Measurements from ENCODE around the gene PRKAG2. TPM values are rescaled to one million over a fixed set of nuclear protein-coding genes. Genes with fewer than 3 reads are reported as not detected.

PRKAG2 gene
- polyA plus RNA-seq, 3 donors, result 29.2 to 59.8 (median 30.9) TPM

GRCh38 chr7:151896486-151896885 lies 19.6 kb upstream of the PRKAG2 start:
- no peaks in the 10 kb centered on the region for H3K9me3 Mint-ChIP-seq
- no peak overlapping the region for H3K4me3 Mint-ChIP-seq
- H3K36me3 Mint-ChIP-seq, result no peaks in the 10 kb centered on the region
- TF ChIP-seq CTCF (IDR thresholded peaks at IDR 0.05), result no peak
- H3K27ac Mint-ChIP-seq, result no peak overlapping the region
- H3K4me1 Mint-ChIP-seq, result peaks cover 5% of the 10 kb centered on the region
- H3K4me2 ChIP-seq (replicated peaks; ENCODE audit: extremely low read depth, low read length, poor library complexity, severe bottlenecking), result no peak overlapping the region
- H3K9ac ChIP-seq (ENCODE audit: insufficient read depth, low read length, poor library complexity, severe bottlenecking), result no peak overlapping the region
- H3K4me3 ChIP-seq (replicated peaks in 1 of 3; ENCODE audit: low read depth in 2 of 3, low read length in 3 of 3), result no peak overlapping the region
- DNase-seq, result no peak
- no peaks in the 10 kb centered on the region for H3K27me3 ChIP-seq (ENCODE audit: control insufficient read depth in 2 of 2, insufficient read depth in 2 of 2, low read length in 2 of 2)
- peaks cover 5 to 26% (median 25%) of the 10 kb centered on the region in 3 donors for H3K27me3 Mint-ChIP-seq (ENCODE audit: low read depth in 3 of 3)
- H3K9me3 ChIP-seq (replicated peaks in 1 of 2; ENCODE audit: control insufficient read depth in 1 of 2, insufficient read depth in 1 of 2, low read length in 2 of 2), result no peaks in the 10 kb centered on the region
- no peaks in the 10 kb centered on the region for H3K36me3 ChIP-seq (replicated peaks in 1 of 2; ENCODE audit: control insufficient read depth in 1 of 2, insufficient read depth in 2 of 2, low read length in 2 of 2)
- H3K4me1 ChIP-seq (ENCODE audit: control insufficient read depth in 1 of 2, insufficient read depth in 2 of 2, low read length in 2 of 2), result no peaks in the 10 kb centered on the region
- H4K20me1 ChIP-seq (ENCODE audit: insufficient read depth, low read length), result no peaks in the 10 kb centered on the region
- 90% methylated on average over 4 of the region's 7 CpGs for WGBS (ENCODE audit: insufficient coverage)
- intact Hi-C loops (cut with micrococcal nuclease), result no loop called here
- H2AFZ ChIP-seq (ENCODE audit: insufficient read depth, low read depth, low read length, poor library complexity, severe bottlenecking), result no peak overlapping the region
- H3K79me2 ChIP-seq (ENCODE audit: insufficient read depth, low read length), result no peaks in the 10 kb centered on the region
- no peak overlapping the region for H3K27ac ChIP-seq (ENCODE audit: low read depth in 1 of 2, low read length in 2 of 2)

DNA sequence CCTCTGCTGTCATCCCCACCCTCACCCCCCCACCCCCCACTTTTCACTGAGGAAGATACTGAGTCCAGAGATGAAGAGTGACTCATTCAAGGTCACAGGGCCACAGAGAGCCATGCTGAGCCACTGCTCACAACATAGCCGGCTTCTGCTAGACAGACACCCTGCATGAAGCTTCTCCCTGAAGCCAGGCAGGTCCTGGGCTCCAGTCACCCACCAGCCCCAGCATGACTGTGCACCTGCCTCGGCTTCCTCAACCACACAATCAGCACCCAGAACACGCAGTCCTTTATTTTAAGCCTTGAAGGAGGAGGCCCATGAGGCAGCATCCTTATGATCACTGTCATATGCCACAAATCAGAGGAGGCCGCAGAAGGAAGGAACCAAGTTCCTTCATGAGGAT lies 19.2 kb upstream of the PRKAG2 start:
- Histone ChIP-seq H3K9me3 (replicated peaks in 1 of 2; ENCODE audit: control insufficient read depth in 1 of 2, insufficient read depth in 1 of 2, low read length in 2 of 2) (no peaks in the 10 kb centered on the region), H4K20me1 (ENCODE audit: insufficient read depth, low read length) (no peaks in the 10 kb centered on the region), H3K9ac (ENCODE audit: insufficient read depth, low read length, poor library complexity, severe bottlenecking) (no peak overlapping the region), H3K4me2 (replicated peaks; ENCODE audit: extremely low read depth, low read length, poor library complexity, severe bottlenecking) (no peak overlapping the region), H2AFZ (ENCODE audit: insufficient read depth, low read depth, low read length, poor library complexity, severe bottlenecking) (no peak overlapping the region), H3K27me3 (ENCODE audit: control insufficient read depth in 2 of 2, insufficient read depth in 2 of 2, low read length in 2 of 2) (no peaks in the 10 kb centered on the region), H3K27ac (ENCODE audit: low read depth in 1 of 2, low read length in 2 of 2) (no peak overlapping the region), H3K36me3 (replicated peaks in 1 of 2; ENCODE audit: control insufficient read depth in 1 of 2, insufficient read depth in 2 of 2, low read length in 2 of 2) (no peaks in the 10 kb centered on the region), H3K4me3 (replicated peaks in 1 of 3; ENCODE audit: low read depth in 2 of 3, low read length in 3 of 3) (no peak overlapping the region), H3K79me2 (ENCODE audit: insufficient read depth, low read length) (no peaks in the 10 kb centered on the region), H3K4me1 (ENCODE audit: control insufficient read depth in 1 of 2, insufficient read depth in 2 of 2, low read length in 2 of 2) (no peaks in the 10 kb centered on the region)
- H3K27me3 Mint-ChIP-seq (ENCODE audit: low read depth in 3 of 3), result peaks cover 8 to 26% (median 25%) of the 10 kb centered on the region in 3 donors
- 94% methylated on average over 2 of the region's 4 CpGs for WGBS (ENCODE audit: insufficient coverage)
- H3K9me3 Mint-ChIP-seq, result no peaks in the 10 kb centered on the region
- H3K4me1 Mint-ChIP-seq, result peaks cover 5% of the 10 kb centered on the region
- DNase-seq, result peak in 2 of 3 donors; percentile 14 to 29
- H3K36me3 Mint-ChIP-seq, result no peaks in the 10 kb centered on the region
- H3K4me3 Mint-ChIP-seq, result no peak overlapping the region
- peak overlapping the region in 1 of 7 donors; percentile 67 for H3K27ac Mint-ChIP-seq
- no peak for TF ChIP-seq CTCF (IDR thresholded peaks at IDR 0.05)
- intact Hi-C loops (cut with micrococcal nuclease), result no loop called here
